B cell (primary cell): ENCODE measurements around the gene HIP1. TPM values are rescaled to one million over a fixed set of nuclear protein-coding genes. Genes with fewer than 3 reads are reported as not detected.
A peak's percentile ranks its signal among the peaks of the same experiment; 100 is the strongest.

ENCODE experiments used
- ATAC-seq: fragments of 200-7000 bp; cut with Tn5 transposase; one replicate; pipeline ENCODE4 v1.10.0; 2021; ENCODE audit warnings: low read depth, mild to moderate bottlenecking, moderate number of reproducible peaks, moderate library complexity
- CTCF ChIA-PET: fragments of 350-600 bp; sonication (Branson Sonifier 250); formaldehyde crosslinking; loops from one replicate; lab custom pipeline; 2021; ENCODE audit warnings: antibody characterized with exemption, inconsistent platforms; lab: Charles Lee
- POLR2A ChIA-PET: fragments of 350-600 bp; sonication (Branson Sonifier 250); formaldehyde crosslinking; loops from one replicate; lab custom pipeline; 2021; ENCODE audit warnings: antibody characterized with exemption; lab: Charles Lee
- DNase-seq: peaks from one replicate; pipeline ENCODE4 v3.0.0; 2013
- H2AFZ ChIP-seq: 2 replicates; pipeline ENCODE4 v1.6.1; 2012; ENCODE audit warnings: mild to moderate bottlenecking, low read depth, low read length; ENCODE audit not compliant: insufficient read depth, poor library complexity, severe bottlenecking
- H3K27ac ChIP-seq, 2 donors: 1 replicate in 1 of 2; 2 replicates in 1 of 2; pipeline ENCODE4 v1.5.1; 2012 to 2013; ENCODE audit warnings: low read length in 2 of 2, mild to moderate bottlenecking in 2 of 2, moderate library complexity in 1 of 2
- H3K27me3 ChIP-seq, 4 experiments: fragments of 200-600 bp in 1 of 4; sonication (generic) in 1 of 4; replicated peaks in 1 of 4; 1 replicate in 2 of 4; 2 replicates in 2 of 4; pipeline versions ENCODE4 v1.6.1 to v1.7.0; 2013 to 2016; ENCODE audit warnings: low read length in 3 of 4, mild to moderate bottlenecking in 2 of 4, mixed read lengths in 1 of 4, moderate library complexity in 1 of 4; ENCODE audit not compliant: insufficient read depth in 4 of 4, control insufficient read depth in 3 of 4; ENCODE audit errors: control extremely low read depth in 1 of 4
- H3K36me3 ChIP-seq, 2 experiments: replicated peaks in 1 of 2; 1 replicate in 1 of 2; 2 replicates in 1 of 2; pipeline versions ENCODE4 v1.6.1 to v1.7.1; 2013; ENCODE audit warnings: low read length in 1 of 2; ENCODE audit not compliant: insufficient read depth in 2 of 2, control insufficient read depth in 1 of 2; ENCODE audit errors: control extremely low read depth in 1 of 2, extremely low read depth in 1 of 2
- H3K4me1 ChIP-seq, 2 donors: fragments of 200-600 bp in 1 of 2; sonication (generic) in 1 of 2; 1 replicate in 1 of 2; 2 replicates in 1 of 2; pipeline versions ENCODE4 v1.5.1 to v1.6.1; 2013 to 2017; ENCODE audit warnings: low read length in 2 of 2; ENCODE audit not compliant: control insufficient read depth in 2 of 2, insufficient read depth in 2 of 2
- H3K4me2 ChIP-seq: replicated peaks from 2 replicates; pipeline ENCODE3; 2012; ENCODE audit warnings: mild to moderate bottlenecking, low read depth, low read length; ENCODE audit not compliant: poor library complexity, severe bottlenecking
- H3K4me3 ChIP-seq, 5 experiments: fragments of 200-600 bp in 1 of 5; sonication (generic) in 1 of 5; 1 replicate in 3 of 5; 2 replicates in 2 of 5; pipeline versions ENCODE4 v1.5.1 to v1.7.0; 2011 to 2016; ENCODE audit warnings: low read length in 4 of 5, mild to moderate bottlenecking in 4 of 5, low read depth in 2 of 5, control low read depth in 1 of 5, moderate library complexity in 1 of 5; ENCODE audit not compliant: insufficient read depth in 1 of 5; ENCODE audit errors: control extremely low read depth in 1 of 5, extremely low read depth in 1 of 5
- H3K79me2 ChIP-seq: fragments of 200-600 bp; sonication (generic); one replicate; pipeline ENCODE4 v1.6.0; 2016; ENCODE audit warnings: low read length; ENCODE audit not compliant: control insufficient read depth, insufficient read depth
- H3K9ac ChIP-seq: fragments of 200-600 bp; sonication (generic); 2 replicates; pipeline ENCODE4 v1.6.1; 2017; ENCODE audit warnings: mild to moderate bottlenecking, low read length, moderate library complexity
- H3K9me3 ChIP-seq, 3 donors: one replicate each; pipeline versions ENCODE4 v1.6.1 to v1.7.1; 2013; ENCODE audit warnings: low read length in 2 of 3; ENCODE audit not compliant: control insufficient read depth in 2 of 3, insufficient read depth in 1 of 3; ENCODE audit errors: control extremely low read depth in 1 of 3
- H4K20me1 ChIP-seq: 2 replicates; pipeline ENCODE4 v1.6.0; 2012; ENCODE audit warnings: mild to moderate bottlenecking, low read length; ENCODE audit not compliant: insufficient read depth, control insufficient read depth, poor library complexity, severe bottlenecking
- H3K27ac Mint-ChIP-seq: one replicate; pipeline ENCODE4 v1.8.0; 2021; ENCODE audit warnings: mixed read lengths
- H3K27me3 Mint-ChIP-seq: one replicate; pipeline ENCODE4 v1.8.0; 2021; ENCODE audit warnings: mixed read lengths
- H3K4me1 Mint-ChIP-seq: one replicate; pipeline ENCODE4 v1.8.0; 2021; ENCODE audit warnings: mixed read lengths
- H3K4me3 Mint-ChIP-seq: one replicate; pipeline ENCODE4 v1.8.0; 2021; ENCODE audit warnings: mixed read lengths
- H3K9me3 Mint-ChIP-seq: one replicate; pipeline ENCODE4 v1.8.0; 2022; ENCODE audit warnings: mixed read lengths; ENCODE audit not compliant: insufficient read depth
- CTCF ChIP-seq: fragments of 200-600 bp; IDR thresholded peaks from one replicate; pipeline ENCODE4 v1.8.0; 2022; ENCODE audit warnings: antibody characterized with exemption, mild to moderate bottlenecking
- EZH2 ChIP-seq: IDR thresholded peaks from 2 replicates; pipeline ENCODE4 v1.6.1; 2012; ENCODE audit warnings: borderline replicate concordance, low read depth, mild to moderate bottlenecking, moderate library complexity, low read length; ENCODE audit not compliant: insufficient read depth, poor library complexity, severe bottlenecking
- WGBS: methylation state at CpG from one replicate; pipeline ENCODE4 v1.1.5; 2013; ENCODE audit warnings: missing lambda C conversion rate; ENCODE audit not compliant: insufficient coverage; 5-methylcytosine and 5-hydroxymethylcytosine counted together
- intact Hi-C: fragments of 100-400 bp; cut with micrococcal nuclease; formaldehyde crosslinking; loops from one replicate; pipeline ENCODE4 v1.10.0; 2022
- polyA plus RNA-seq: library from polyadenylated mRNA; depleted of rRNA; stranded (reverse); fragments of >200 nt; gene quantifications from 2 replicates; pipeline ENCODE4 v1.2.3, GENCODE V29; 2012
- total RNA-seq, 2 donors: library from RNA; stranded (reverse); fragments of 120-200 nt in 1 of 2; gene quantifications; 1 replicate in 1 of 2; 2 replicates in 1 of 2; pipeline versions ENCODE4 v1.2.3 to v1.2.4, GENCODE V29; 2013 to 2022

Gene HIP1
- total and polyA plus RNA-seq, 2 donors (not counting 1 experiment from before 2014, with no cell fraction given): 6.5 to 16.7 TPM

GRCh38 chr7:75662579-75663301 lies 76.0 kb downstream of the HIP1 start:
- Histone ChIP-seq H3K36me3 (no peaks in the 10 kb centered on the region), H3K27me3 (no peaks in the 10 kb centered on the region), H3K4me2 (peak overlapping the region; percentile 53), H3K9me3 (no peaks in the 10 kb centered on the region), H3K9ac (peak overlapping the region; percentile 36), H3K4me1 (peaks cover 18 to 22% of the 10 kb centered on the region in 2 donors), H3K27ac (peak overlapping the region; percentile 49 to 60), H3K79me2 (no peaks in the 10 kb centered on the region), H4K20me1 (no peaks in the 10 kb centered on the region), H2AFZ (peak overlapping the region; percentile 48), H3K4me3 (peak overlapping the region in 2 of 5 experiments; percentile 13 to 50)
- TF ChIP-seq EZH2 (no peak), CTCF (no peak)
- H3K4me3 Mint-ChIP-seq: peak overlapping the region; percentile 70
- intact Hi-C loops: loop anchor here (2.0 kb wide), 2 partner anchors 42 to 76 kb away; partner anchors contain the start of gene HIP1
- no peaks in the 10 kb centered on the region for H3K9me3 Mint-ChIP-seq
- peak; percentile 86 for ATAC-seq
- peaks cover 26% of the 10 kb centered on the region for H3K4me1 Mint-ChIP-seq
- DNase-seq: peak; percentile 83
- peak overlapping the region; percentile 86 for H3K27ac Mint-ChIP-seq
- CTCF ChIA-PET: interaction anchor here (0.6 to 2.0 kb wide), 7 partner anchors 10 to 104 kb away, joined by 3 to 10 read pairs (median 4); no protein-coding TSS in a partner anchor
- H3K27me3 Mint-ChIP-seq: no peaks in the 10 kb centered on the region
- 12% methylated on average over 3 of the region's 12 CpGs for WGBS
- POLR2A ChIA-PET: interaction anchor here (0.7 to 1.1 kb wide), 2 partner anchors 16 to 76 kb away, joined by 4 to 5 read pairs; partner anchors contain the start of gene HIP1
